Upper lobe of left lung (tissue), 4 donors: ENCODE measurements around the gene DCUN1D3.

Source experiments
- EP300 ChIP-seq, 4 donors: sonication (generic); formaldehyde crosslinking; IDR thresholded peaks; one replicate each; pipeline ENCODE4 v1.5.1; 2017; ENCODE audit warnings: antibody characterized with exemption in 4 of 4, control low read depth in 2 of 4
- POLR2A ChIP-seq, 4 donors: fragments of 450-650 bp; IDR thresholded peaks; one replicate each; pipeline ENCODE4 v1.5.1; 2016 to 2017; ENCODE audit warnings: antibody characterized with exemption in 4 of 4, mild to moderate bottlenecking in 2 of 4
- POLR2AphosphoS5 ChIP-seq, 2 donors: sonication (generic); formaldehyde crosslinking; IDR thresholded peaks; one replicate each; pipeline ENCODE4 v1.5.1; 2017; ENCODE audit warnings: antibody characterized with exemption in 2 of 2
- TF ChIP-seq, protein P1 (sequence below), 6 experiments: fragments of 450-650 bp in 4 of 6; fragments of 200-600 bp in 2 of 6; sonication (generic) in 2 of 6; IDR thresholded peaks; one replicate each; pipeline ENCODE4 v1.5.1; 2016 to 2019; ENCODE audit warnings: antibody characterized with exemption in 6 of 6

DNA sequence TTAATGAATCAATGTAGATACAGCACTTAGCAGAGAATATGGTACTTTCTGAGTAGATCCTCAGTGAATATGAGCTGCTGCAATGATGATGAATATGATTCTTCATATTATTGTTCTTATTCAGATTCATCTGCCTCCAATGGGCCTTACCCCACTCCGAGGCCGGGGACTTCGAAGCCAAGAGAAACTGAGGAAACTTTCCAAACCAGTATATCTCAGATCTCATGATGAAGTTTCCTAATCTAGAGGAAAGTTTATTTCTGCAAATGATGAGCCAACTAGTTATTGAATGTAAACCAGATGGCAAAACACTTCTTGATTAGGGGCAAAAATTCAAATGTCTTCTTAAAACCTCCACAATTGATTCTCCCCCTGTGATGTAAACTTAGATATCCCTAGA is 23.7 kb upstream of the DCUN1D3 start:
- no peak for TF ChIP-seq POLR2A (IDR thresholded peaks at IDR 0.05)
- no peak for TF ChIP-seq POLR2AphosphoS5 (IDR thresholded peaks at IDR 0.05)
- TF ChIP-seq, protein P1, sequence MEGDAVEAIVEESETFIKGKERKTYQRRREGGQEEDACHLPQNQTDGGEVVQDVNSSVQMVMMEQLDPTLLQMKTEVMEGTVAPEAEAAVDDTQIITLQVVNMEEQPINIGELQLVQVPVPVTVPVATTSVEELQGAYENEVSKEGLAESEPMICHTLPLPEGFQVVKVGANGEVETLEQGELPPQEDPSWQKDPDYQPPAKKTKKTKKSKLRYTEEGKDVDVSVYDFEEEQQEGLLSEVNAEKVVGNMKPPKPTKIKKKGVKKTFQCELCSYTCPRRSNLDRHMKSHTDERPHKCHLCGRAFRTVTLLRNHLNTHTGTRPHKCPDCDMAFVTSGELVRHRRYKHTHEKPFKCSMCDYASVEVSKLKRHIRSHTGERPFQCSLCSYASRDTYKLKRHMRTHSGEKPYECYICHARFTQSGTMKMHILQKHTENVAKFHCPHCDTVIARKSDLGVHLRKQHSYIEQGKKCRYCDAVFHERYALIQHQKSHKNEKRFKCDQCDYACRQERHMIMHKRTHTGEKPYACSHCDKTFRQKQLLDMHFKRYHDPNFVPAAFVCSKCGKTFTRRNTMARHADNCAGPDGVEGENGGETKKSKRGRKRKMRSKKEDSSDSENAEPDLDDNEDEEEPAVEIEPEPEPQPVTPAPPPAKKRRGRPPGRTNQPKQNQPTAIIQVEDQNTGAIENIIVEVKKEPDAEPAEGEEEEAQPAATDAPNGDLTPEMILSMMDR (IDR thresholded peaks at IDR 0.05) = no peak
- no peak for TF ChIP-seq EP300 (IDR thresholded peaks at IDR 0.05)
